NK-92 (cell line): Measurements from ENCODE around the gene CCN5.
"Not testable (repeated sequence)": the region's sequence is repeated elsewhere in the genome, so short reads cannot be mapped to it uniquely, and the experiment has no call there.

ENCODE experiments used
- DNase-seq: peaks from one replicate; lab custom pipeline; 2025; ENCODE audit not compliant: unreplicated experiment; lab: John Stamatoyannopoulos, UW

The CCN5 gene

GRCh38 chr20:44756011-44756688 lies 41.0 kb downstream of the CCN5 start:
- no peak for DNase-seq

GRCh38 chr20:44756956-44757355 lies 41.8 kb downstream of the CCN5 start:
- no peak for DNase-seq

- DNase-seq, result no peak
These were observed 43.3 kb downstream of the CCN5 start for GRCh38 chr20:44758247-44759101.

GRCh38 chr20:44759595-44759994 lies 44.4 kb downstream of the CCN5 start:
- no peak for DNase-seq

- no peak for DNase-seq
These were observed 46.3 kb downstream of the CCN5 start for GRCh38 chr20:44761423-44761822.

- no peak for DNase-seq
These were observed 47.4 kb downstream of the CCN5 start for GRCh38 chr20:44762466-44763140.

DNA sequence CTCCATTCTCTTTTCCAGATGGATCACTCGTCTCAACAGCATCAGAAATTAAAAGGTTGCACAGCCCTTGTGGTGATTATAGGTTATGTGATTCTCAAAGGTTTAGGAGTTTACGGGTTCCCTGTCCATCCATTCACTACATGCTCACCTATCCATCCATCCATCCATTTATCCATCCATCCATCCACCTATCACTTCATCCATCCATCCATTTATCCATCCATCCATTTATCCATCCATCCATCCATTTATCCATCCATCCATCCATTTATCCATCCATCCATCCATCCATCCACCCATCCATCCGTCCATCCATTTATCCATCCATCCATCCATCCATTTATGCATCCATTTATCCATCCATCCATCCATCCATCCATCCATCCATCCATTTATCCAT lies 48.6 kb downstream of the CCN5 start:
- DNase-seq, result not testable (repeated sequence)

- no peak for DNase-seq
These were observed 49.9 kb downstream of the CCN5 start for GRCh38 chr20:44765091-44765490.

- DNase-seq, result no peak
These were observed 50.7 kb downstream of the CCN5 start for GRCh38 chr20:44765701-44766347.

GRCh38 chr20:44768256-44768655 lies 53.1 kb downstream of the CCN5 start:
- DNase-seq, result no peak

DNA sequence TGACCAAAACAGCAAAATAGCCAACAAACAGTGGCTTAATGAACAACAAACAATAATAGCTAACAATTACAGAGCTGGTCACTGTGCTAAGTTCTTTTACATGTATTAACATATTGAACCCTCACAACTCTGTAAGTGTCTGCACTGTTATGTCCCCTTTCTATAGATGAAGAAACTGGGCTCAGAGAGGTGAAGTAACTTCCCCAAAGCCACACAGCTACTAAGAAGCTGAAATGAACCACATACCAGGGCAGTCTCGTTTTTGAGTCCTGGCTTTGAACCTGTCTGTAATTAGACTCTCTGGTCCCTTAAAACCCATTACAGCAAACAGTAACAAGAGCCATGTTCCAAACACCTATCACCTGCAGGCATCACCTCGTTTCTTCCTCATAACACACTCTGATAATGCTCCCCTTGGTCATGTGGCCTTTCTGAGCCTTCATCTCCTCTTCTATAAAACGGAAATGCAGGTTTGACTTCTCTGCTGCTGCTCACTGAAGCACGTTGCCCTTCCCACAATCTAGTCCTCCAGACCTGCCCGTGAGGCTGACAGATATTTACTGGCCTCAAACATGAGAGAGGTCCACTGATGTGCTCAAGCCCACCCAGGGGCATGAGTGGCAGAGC lies 53.8 kb downstream of the CCN5 start:
- DNase-seq, result no peak

DNA sequence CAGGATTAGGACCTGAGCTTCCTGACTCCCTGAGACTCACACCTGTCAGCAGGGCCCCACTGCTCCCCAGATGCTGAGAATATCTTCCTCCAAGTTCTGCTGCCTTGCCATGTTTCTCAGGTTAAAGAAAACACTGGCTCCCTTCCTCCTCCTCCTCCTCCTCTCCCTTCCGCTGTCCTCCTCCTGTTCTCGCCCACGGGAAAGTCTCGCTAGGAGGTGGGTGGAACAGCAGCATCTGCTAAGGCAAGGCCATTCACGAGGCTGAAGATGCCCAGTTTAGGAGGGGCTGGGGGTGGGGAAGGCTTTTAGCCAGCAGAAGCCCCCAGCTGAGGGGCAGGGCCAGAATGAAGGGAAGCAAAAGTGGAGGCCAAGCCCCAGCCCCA lies 54.3 kb downstream of the CCN5 start:
- no peak for DNase-seq

DNA sequence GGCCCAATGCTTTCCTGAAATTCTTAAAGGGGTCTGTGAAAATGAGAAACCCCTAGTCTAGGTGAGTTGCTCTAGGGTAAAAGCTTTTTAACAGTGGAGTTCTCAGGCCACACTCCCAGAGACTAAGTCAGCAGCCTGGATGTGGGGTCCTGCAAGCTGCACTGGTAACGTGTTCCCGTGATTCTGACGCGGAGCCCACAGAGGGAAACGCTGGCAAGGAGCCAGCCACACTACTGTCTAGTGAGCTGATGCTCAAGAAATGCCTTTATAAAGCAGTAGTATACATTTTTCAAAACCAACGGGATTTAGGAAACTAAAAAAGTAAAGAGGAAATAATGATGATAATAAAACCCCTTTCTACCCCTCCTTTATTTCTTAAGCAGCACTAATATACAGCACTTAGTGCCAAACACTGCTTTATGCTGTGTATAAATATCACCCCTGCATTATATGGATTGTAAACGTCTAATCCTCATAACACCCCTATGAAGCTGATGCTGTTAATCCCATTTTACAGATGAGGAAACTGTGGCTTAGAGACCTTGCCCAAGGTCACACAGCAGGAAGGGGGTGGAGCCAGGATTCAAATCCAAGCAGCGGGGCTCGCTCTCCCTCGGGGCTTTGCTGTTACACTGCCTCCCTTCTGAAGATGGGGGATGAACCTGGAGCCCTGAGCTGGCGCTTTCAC lies 55.5 kb downstream of the CCN5 start:
- no peak for DNase-seq

- DNase-seq, result no peak
These were observed 56.0 kb downstream of the CCN5 start for GRCh38 chr20:44771172-44771535.

DNA sequence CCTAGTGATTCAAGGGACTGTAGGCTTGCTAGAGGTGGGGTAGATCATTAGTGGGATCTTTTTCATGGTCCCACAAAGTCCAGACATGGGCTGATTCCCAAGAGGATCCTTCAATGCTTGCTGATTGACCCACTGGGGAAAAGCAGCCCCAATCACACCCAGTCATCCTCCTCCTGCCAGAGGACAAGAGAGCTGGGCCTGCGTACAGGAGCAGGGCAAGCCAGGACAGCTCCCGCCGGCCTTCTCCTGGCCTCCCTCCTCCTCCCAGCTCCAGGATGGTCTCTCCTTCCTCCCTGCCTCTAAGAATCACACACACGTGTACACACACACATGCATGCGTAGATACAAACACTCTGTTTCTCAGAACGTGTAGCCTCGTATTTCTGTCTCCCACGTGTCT lies 57.5 kb downstream of the CCN5 start:
- no peak for DNase-seq

DNA sequence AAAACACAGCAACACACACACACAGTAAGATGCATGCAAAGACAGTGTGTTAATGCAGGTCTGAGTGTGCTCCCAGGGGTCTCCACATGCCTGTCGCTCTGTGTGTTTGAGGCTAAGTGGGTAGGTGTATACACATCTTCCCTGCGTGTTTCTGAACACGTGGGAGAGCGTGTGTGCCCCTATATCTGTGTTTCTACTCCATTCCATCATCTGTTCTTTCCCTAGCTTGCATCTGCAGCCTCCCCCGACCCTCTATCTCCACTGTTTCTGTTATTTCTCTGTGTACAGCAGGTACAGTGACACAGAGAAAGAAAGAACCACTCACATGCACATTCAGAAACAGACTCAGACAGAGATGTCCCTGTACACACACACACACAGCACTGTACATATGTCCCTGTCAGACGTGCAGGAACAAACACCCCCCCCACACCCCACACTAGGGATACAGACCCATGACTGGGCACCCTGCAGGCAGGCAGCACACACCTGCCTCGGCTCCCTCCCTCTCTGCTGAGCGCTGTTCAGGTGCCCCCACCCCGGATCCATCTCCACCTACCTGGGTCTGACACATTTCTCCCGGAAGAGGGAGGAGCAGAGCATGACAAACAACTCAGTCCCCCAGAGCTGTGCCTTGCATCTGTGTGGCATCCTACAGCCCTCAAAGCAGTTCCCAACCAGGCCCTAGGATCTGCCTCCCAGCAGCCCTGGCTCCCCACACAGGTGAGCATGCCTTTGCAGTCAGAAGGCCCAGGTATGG lies 58.1 kb downstream of the CCN5 start:
- no peak for DNase-seq

GRCh38 chr20:44776980-44777379 lies 61.8 kb downstream of the CCN5 start:
- no peak for DNase-seq
